ENCODE data around the gene AFF1. TPM values are rescaled to one million over a fixed set of nuclear protein-coding genes. Genes with fewer than 3 reads are reported as not detected.

The AFF1 gene
- total RNA-seq, 1 donor from 2014 or later, result 60.5 TPM

DNA sequence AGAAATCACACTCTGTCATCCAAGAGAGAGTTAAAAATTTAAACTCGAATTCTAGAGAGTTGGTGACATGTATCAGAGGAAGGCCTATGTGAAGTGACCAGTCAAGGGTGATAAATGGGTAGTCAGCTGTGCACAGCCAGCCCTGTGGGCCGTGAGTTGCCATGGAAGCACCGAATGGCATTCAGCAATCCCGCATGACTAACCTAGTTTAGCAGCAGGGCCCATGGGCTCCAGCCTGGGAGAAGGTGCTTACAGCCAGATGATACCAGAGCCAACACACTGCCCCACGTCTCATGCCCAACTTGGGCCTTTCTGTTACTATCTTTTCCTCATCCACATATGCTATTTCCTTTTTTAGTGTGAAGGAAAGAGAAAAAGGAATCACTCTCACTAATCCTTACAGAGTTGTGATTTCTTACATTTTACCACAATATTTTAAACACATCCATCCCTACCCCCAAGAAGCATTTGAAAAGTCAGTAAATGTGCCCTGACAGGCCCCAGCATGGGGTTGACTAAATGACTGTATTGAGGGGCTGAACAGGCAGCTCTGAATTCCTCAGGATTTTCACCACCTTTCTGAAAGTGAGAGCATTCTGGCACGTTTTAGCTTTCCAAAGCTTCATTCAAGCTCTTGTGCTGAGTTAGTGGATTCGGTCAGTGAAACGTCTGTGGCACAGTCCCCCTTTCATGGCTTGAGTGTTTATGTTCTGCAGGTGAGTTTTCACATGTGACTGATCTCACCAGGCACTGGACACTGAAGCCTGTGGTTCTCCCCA is 104.2 kb downstream of the AFF1 start:
- ATAC-seq (ENCODE audit: poor library complexity), result peak; percentile 69
- intact Hi-C loops (cut with DNase I), result no loop called here
- DNase-seq, result peak; percentile 65

DNA sequence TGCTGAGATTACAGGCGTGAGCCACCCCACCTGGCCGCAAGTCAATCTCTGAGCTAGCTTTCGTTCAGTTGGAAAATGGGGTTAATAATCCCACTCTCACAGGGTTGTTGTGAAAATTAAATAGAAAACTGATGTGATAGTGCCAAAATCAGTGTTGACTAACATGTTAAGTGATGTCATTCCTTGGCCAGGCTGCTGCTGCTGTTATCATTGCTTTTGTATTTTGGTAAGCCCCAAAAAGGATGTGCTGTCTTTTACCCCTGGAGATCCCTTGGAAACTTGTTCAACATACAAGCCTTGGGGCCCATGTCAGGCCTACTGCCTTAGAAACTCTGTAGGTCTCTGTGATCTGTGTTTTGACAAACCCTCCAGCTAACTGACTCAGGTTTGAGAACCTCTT is 106.3 kb downstream of the AFF1 start:
- DNase-seq (peak; percentile 59), ATAC-seq (ENCODE audit: poor library complexity) (peak; percentile 36)
- intact Hi-C loops (cut with DNase I), result no loop called here

DNA sequence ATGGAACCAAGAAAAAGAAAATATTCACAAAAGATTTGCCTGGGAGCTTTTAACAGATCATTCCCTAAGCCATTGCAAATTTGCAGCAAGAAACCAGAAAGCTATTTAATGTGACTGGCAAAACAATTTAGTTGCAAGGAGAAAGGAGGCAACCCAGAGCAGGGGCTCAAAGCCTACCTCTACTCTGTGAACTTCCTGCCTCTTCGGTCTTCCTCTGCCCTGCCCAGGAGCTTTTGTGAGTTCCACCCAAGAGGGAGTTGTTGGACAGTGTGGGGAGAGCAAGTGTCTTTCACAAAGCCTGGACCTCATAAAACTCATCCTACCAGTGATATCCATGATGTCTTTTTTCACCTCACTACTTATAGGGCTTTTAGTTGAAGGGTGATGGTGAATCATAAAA is 107.4 kb downstream of the AFF1 start:
- intact Hi-C loops (cut with DNase I), result no loop called here
- no peak for DNase-seq
- no peak for ATAC-seq (ENCODE audit: poor library complexity)

DNA sequence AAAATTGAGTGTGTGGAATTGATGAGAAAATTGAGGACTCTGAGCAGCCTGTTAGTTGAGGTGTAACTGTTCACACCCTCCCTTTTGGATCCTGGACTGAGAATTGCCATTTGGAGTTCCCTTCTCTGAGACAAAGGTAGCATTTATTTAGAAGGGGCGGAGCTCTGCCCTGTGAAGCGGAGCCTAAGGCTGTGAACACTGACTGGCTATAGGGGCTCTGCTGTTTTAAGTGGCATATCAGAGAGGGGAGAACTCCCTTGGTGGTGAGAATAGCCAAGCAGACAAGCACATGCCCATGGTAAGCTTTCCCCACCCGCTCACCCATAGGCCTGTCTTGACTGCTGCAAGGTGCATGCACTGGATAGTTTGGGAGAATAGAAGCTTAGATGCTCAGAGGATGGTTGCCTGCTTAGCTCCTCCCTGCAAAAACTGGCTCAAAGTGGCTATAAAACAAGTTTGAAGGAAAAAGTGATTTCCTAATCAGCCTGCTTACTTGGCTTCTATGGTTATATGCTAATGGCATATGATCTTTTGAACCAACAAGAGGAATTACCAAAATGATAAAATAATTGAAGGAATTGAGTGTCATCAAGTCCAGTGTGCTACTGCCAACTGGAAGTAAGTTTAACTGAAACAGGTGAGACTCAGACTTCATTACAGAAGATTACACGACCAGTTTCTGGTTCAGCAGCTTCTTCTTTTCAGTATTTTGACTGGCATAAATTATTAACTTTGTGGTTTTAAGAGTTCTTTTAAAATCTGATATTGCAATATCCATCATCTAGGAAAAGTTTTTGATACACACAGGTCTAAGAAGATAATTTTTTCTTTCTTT is 108.4 kb downstream of the AFF1 start:
- ATAC-seq (ENCODE audit: poor library complexity) (no peak), DNase-seq (no peak)
- intact Hi-C loops (cut with DNase I), result no loop called here

DNA sequence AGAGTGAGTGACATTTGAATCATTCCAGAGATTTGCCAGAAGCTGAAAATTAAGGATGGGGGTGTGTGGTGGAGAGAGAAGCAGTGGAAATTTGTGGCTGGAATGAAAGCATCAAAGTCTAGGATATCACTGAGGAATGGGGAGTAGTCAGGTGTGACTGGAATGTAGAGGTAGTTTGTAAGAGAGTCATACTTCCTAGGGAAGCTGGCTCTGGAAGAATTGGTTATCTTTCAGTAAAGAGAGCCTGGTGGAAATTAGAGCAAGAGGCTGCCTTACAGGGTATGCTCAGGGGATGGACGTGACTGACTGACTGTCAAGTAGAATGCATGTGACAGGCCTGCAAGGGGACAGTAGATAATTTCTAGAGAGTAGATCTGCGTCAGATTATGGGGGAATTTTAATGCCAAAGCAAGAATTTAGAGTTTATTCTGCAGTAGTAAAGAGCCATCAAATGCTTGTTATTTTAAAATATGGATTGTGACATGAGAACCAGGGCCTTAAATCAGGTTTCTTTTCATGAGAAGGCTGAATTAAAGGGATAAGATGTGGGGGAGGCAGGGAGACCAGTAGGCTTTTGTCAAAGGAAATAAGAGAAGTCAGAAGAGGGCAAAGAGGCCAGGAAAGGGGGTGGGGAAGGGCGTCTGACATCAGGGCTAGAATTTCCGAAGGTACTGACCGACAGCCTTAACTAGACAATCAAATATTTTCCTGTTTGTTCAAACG is 109.9 kb downstream of the AFF1 start:
- ATAC-seq (ENCODE audit: poor library complexity) (peak; percentile 41), DNase-seq (no peak)
- intact Hi-C loops (cut with DNase I), result no loop called here

DNA sequence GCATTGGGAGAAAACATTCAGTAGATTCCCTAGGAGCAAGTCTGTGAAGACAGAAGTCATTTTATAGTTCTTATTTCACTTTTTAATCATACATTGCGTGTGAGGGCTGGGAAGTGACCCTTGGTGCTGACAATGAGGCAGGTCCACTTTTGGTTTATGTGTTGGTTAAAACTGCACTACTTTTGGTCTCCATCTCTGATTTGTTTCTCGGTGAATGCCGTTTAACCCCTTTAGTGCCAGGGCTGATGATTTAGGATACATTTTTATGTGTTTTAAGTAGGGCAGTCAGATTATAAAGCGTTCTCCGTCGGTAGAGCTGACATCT is 110.4 kb downstream of the AFF1 start:
- DNase-seq (no peak), ATAC-seq (ENCODE audit: poor library complexity) (peak; percentile 8)
- intact Hi-C loops (cut with DNase I), result no loop called here

DNA sequence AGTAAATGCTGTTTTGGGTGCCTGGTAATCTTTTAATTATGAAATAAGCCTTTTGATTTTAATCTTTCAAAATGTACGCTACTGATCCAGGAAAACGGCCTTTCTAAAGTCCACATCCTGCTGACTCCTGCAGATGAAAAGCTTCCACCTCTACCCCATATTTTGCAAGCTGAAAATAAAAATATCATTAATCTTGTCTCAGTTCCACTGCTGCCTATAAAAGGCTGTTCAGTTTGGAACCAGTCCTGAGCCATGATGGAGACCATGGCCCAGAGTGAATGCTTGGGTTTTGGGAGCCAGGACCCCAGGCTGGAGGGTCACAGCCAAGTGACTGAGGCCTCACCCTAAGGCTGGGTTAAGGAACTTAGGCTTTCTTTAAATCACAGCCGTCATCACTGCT is 110.8 kb downstream of the AFF1 start:
- DNase-seq (no peak), ATAC-seq (ENCODE audit: poor library complexity) (peak; percentile 4)
- intact Hi-C loops (cut with DNase I), result no loop called here

DNA sequence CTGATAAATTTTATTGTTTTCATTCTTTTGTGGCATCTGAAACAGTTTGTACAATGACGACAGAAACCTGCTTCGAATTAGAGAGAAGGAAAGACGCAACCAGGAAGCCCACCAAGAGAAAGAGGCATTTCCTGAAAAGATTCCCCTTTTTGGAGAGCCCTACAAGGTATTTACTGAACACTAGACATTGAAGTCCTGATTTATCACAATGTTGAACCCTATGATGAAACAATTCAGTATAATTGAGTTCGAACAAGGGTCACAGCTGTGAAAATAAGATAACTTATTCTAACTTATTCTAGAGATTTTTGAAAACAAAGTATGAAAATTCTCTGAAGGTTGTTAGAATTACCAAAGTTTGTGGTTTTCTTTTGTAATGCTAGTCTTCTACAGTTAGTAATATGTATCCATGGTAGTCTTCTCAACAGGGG is 111.3 kb downstream of the AFF1 start:
- no peak for ATAC-seq (ENCODE audit: poor library complexity)
- intact Hi-C loops (cut with DNase I), result no loop called here
- DNase-seq, result no peak

DNA sequence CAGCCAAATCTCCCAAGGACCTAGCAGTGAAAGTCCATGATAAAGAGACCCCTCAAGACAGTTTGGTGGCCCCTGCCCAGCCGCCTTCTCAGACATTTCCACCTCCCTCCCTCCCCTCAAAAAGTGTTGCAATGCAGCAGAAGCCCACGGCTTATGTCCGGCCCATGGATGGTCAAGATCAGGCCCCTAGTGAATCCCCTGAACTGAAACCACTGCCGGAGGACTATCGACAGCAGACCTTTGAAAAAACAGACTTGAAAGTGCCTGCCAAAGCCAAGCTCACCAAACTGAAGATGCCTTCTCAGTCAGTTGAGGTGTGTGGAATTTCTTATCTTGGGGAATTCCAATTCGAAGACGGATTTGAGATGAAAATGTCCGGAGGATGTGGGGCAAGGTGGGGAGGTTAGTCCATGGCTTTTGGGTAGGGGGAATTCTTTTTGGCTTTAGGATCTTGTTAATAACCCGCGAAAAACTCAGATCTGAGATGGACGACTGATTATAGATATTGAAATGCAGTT is 112.5 kb downstream of the AFF1 start:
- intact Hi-C loops (cut with DNase I), result no loop called here
- ATAC-seq (ENCODE audit: poor library complexity), result no peak
- no peak for DNase-seq

DNA sequence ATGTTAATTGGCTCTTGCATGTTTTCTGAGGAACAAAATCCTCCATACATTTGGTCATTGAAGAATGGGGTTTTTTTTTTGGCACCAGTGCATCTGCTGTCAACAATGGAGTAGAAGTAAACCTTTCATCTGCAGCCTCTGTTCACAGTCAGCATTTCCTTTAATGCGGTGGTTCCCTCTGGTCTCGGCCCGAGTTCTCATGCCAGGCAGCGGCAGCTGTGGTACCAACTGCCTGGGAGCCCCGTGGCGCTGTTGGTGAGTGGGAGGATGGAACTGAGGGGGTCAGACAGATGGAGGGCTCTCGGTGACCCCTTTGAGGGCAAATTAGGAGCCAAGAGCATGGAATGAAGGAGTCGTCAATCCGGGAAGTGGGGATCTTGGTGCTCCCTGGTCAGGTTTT is 114.7 kb downstream of the AFF1 start:
- DNase-seq (no peak), ATAC-seq (ENCODE audit: poor library complexity) (no peak)
- intact Hi-C loops (cut with DNase I), result no loop called here

DNA sequence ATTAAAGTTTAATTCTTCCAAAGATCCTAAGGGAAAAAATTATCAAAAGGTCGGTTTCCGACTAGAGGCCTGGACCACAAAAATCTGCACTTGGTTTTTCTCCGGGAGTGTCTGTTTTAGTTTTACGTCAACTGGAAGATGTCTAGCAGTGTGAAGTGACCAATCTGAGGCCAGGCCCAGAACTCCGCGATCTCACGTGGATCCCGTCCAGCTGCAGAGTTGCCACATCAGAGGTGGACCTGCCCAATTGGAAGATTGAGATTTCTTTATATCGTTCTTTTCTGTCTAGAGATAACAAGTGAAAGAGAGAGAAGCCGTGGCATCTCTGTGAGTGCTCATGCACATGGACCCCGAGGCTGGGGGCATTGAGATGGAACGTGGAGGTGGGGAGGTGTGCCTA is 115.8 kb downstream of the AFF1 start:
- intact Hi-C loops (cut with DNase I), result no loop called here
- DNase-seq, result peak; percentile 80
- ATAC-seq (ENCODE audit: poor library complexity), result peak; percentile 47

DNA sequence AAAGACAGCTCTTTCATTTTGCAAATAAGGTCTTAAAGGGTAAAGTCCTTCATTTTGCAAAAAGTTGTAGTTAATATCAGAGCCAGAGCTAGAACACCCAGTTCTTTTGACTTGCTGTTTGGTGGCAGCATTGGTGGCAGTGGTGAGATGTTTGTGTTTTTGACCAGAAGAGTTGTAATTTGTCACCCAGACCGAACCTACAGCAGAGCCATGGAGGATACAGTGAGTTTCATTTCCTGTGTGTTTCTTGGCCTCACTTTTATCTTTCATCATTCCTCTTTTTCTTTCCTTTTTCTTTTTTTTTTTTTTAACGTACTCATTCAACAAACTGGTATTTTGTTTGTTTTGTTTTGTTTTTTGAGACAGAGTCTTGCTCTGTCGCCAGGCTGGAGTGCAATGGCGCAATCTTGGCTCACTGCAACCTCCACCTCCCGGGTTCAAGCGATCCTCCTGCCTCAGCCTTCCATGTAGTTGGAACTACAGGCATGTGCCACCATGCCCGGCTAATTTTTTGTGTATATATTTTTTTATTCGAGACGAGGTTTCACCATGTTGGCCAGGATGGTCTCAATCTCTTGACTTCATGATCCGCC is 116.4 kb downstream of the AFF1 start:
- DNase-seq, result no peak
- ATAC-seq (ENCODE audit: poor library complexity), result no peak
- intact Hi-C loops (cut with DNase I), result no loop called here

DNA sequence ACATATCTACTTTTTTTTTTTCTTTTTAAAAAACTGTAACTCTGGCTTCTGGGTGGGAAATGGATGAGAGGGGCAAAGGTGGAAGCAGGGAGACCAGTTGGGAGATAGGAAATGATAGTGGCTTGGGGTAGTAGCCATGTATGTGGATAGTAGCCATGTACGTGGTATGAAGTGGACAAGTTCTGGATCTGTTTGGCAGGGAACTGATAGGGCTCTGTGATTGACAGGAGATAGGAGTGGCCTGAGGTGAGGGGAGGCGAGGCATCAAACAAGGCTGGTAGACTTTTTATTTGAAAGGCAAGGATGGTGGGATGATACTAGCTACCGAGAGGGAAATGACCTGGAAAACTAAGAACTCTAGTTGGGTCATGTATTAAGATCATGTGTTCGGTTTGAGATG is 117.8 kb downstream of the AFF1 start:
- intact Hi-C loops (cut with DNase I), result no loop called here
- no peak for ATAC-seq (ENCODE audit: poor library complexity)
- no peak for DNase-seq

DNA sequence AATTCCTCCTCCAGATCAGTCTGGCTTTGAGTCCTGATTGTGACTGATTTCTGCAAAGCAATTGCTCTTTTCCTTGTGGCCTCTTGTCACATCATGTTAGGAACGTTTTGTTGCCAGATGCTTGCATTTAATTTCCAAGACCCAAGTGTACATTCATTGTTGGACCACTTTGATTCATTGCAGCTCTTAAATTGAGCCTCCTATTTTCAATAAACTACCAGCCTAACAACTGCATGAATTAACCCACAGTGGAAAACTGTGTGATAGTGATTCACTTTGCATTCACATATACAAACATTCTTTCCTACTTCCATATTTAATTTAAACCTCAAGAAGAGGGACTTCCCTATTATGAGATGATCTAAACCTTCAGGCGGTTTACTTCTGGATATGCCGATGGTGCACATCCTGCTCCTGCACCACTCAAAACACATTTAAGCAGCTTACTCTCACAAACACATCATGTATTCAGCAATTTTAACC is 118.4 kb downstream of the AFF1 start:
- DNase-seq (no peak), ATAC-seq (ENCODE audit: poor library complexity) (no peak)
- intact Hi-C loops (cut with DNase I), result no loop called here

DNA sequence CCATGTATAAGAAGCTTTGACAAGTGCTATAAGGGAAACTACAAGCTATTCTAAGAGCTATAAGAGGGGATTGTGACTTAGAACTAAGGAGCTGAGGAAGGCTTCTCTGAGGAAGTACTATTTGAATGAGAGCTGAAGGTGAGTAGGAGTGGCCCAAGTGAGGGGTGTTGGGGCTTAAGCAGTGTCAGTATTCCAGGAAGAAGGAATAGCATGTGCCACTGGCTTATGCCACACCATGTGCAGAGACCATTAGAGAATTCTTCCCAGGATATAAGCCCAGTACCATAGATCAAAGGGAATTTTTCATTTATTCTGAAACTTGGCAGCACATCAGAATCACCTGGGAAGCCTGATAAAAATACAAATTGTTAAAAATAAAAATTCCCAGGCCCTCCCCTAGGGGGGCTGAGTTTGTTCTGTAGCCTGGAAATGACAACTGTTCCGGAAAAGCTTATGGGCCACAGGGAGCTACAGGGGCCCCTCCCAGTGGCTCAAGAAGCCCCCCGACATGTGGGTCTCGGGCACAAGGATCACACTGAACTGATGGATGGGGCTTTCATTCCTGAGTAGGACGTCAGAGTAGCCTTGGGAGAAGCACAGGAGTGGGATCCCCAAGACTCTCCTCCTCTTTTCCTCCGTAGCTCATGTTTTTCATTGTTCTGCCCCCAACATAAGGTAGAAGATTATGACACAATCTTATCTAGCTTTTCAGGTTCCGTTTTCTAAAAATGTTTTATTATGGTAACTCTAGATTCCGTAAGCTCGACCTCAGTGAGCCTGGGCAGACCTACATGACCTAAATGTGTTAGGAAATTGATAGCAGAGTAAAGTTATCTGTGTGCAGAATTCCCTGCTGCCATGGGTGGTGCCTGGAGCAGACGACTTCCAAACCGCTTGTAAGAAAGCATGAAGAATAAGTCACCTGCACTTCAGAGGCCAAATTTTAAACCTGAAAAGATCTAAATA is 119.3 kb downstream of the AFF1 start:
- peak; percentile 34 for ATAC-seq (ENCODE audit: poor library complexity)
- intact Hi-C loops (cut with DNase I), result no loop called here
- no peak for DNase-seq

DNA sequence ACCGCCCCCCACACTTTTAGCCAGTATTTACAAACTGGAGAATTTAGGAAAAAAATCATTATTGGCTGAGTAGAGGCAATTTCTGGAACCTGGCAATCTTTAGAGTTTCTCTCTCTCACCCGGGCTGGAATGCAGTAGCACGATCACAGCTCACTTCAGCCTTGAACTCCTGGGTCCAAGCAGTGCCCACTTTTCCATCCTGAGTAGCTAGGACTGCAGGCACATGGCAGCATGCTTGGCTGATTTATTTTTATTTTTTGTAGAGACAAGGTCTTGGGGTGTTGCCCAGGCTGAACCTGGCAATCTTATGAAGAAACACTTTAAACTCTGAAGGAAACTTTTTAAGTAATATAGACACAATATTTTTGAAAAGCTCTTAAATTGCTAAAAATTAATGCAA is 120.1 kb downstream of the AFF1 start:
- intact Hi-C loops (cut with DNase I), result no loop called here
- DNase-seq (no peak), ATAC-seq (ENCODE audit: poor library complexity) (peak; percentile 20)

DNA sequence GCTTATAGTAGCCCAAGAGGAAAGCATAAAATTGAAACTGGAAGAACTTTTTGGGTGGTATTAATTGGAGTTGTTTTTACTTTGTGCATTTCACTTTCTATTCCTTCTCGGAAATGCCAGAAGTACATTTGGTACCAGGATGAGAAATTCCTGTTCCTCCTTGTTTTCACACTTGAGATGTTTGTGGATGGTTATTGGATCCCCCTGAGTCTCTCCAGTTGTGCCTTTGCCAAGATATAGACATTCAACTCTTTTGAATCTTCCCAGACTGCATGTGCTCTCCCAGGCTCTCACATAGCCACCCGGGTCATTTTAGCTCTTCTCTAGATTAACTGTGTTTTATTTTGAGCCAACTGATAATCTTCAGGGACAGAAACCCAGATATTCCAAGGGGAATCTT is 120.5 kb downstream of the AFF1 start:
- DNase-seq, result no peak
- intact Hi-C loops (cut with DNase I), result no loop called here
- peak; percentile 53 for ATAC-seq (ENCODE audit: poor library complexity)

DNA sequence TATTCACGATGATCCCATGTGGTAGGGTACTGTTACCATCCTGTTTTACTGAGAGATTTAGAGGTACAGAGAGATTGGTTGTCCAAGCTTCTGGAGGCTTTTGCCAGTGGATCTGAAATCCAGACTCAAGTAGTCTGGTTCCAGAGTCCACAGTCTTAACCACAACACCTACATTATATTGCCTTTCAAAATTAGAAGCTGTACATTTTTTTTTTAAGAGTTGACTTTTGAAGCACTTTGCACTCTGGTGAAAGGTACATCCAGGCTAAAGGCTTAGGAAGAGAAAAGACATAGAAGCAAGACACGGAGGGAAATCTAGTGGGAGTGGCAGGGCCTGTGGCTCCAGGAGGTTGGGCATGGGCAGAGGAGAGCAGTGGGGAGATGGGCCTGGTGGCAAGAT is 122.1 kb downstream of the AFF1 start:
- ATAC-seq (ENCODE audit: poor library complexity) (no peak), DNase-seq (no peak)
- intact Hi-C loops (cut with DNase I), result no loop called here

All from Right ventricle myocardium superior (tissue), 1 donor.